ENCODE results near the gene COPE.

The COPE gene

DNA sequence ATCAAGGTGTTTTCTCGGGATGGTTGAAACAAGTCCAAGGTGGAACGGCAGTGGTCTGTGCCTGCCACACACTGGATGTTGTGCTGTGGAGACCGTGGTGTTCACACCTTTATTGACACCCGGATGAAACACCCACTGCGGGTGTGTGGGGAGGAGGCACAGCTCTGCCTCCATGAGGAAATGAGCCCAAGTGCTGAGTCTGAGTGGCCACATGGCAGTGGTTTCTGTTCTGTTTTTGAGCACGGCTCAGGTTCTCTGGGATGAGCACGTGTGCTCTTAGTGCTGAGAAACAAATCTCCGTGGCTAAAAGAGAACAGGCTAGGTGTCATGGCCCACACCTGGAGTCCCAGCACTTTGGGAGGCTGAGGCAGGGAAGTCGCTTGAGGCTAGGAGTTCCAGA lies 58.0 kb downstream of the COPE start:
- in situ Hi-C loops (cut with MboI; ENCODE audit: low pct_unique_long_range_greater_than_20kb, low sequenced_read_pairs, unreplicated experiment): no loop called here
- TF ChIP-seq, protein P1, sequence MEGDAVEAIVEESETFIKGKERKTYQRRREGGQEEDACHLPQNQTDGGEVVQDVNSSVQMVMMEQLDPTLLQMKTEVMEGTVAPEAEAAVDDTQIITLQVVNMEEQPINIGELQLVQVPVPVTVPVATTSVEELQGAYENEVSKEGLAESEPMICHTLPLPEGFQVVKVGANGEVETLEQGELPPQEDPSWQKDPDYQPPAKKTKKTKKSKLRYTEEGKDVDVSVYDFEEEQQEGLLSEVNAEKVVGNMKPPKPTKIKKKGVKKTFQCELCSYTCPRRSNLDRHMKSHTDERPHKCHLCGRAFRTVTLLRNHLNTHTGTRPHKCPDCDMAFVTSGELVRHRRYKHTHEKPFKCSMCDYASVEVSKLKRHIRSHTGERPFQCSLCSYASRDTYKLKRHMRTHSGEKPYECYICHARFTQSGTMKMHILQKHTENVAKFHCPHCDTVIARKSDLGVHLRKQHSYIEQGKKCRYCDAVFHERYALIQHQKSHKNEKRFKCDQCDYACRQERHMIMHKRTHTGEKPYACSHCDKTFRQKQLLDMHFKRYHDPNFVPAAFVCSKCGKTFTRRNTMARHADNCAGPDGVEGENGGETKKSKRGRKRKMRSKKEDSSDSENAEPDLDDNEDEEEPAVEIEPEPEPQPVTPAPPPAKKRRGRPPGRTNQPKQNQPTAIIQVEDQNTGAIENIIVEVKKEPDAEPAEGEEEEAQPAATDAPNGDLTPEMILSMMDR (IDR thresholded peaks at IDR 0.05; ENCODE audit: extremely low read depth, insufficient read depth, missing control alignments): no peak
- DNase-seq (ENCODE audit: low spot score): no peak

DNA sequence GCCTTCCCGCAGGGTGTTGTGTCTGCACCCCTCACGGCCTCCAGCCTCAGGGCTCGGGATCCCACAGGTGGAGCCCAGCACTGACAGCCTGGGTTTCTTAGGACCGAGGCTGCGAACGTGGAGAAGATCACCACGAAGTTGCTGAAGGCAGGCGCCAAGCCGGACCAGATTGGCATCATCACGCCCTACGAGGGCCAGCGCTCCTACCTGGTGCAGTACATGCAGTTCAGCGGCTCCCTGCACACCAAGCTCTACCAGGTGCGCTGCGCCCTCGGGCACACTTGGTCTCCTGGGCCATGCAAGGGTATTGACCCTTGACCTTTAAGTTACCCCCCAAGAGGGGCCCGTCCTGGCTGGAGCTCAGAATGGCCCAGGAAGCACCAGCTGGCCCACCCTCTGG lies 58.5 kb downstream of the COPE start:
- DNase-seq (ENCODE audit: low spot score): no peak
- in situ Hi-C loops (cut with MboI; ENCODE audit: low pct_unique_long_range_greater_than_20kb, low sequenced_read_pairs, unreplicated experiment): no loop called here
- TF ChIP-seq, protein P1 (IDR thresholded peaks at IDR 0.05; ENCODE audit: extremely low read depth, insufficient read depth, missing control alignments): no peak

DNA sequence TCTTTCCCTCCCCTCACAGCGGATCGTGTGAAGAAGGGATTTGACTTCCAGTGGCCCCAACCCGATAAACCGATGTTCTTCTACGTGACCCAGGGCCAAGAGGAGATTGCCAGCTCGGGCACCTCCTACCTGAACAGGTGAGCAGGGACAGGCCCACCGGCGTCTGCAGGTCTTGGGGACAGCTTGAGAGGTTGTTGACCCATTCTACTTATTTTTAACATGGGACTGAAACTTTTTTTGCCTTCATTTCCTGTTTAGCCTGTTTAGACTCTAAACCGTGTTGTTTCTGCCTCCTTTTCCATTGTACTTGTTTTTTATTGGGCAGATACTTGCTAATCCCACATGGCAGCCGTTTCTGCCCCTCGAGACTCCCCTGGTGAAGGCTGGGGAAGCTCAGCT lies 58.9 kb downstream of the COPE start:
- in situ Hi-C loops (cut with MboI; ENCODE audit: low pct_unique_long_range_greater_than_20kb, low sequenced_read_pairs, unreplicated experiment): no loop called here
- no peak for DNase-seq (ENCODE audit: low spot score)
- TF ChIP-seq, protein P1 (IDR thresholded peaks at IDR 0.05; ENCODE audit: extremely low read depth, insufficient read depth, missing control alignments): no peak

DNA sequence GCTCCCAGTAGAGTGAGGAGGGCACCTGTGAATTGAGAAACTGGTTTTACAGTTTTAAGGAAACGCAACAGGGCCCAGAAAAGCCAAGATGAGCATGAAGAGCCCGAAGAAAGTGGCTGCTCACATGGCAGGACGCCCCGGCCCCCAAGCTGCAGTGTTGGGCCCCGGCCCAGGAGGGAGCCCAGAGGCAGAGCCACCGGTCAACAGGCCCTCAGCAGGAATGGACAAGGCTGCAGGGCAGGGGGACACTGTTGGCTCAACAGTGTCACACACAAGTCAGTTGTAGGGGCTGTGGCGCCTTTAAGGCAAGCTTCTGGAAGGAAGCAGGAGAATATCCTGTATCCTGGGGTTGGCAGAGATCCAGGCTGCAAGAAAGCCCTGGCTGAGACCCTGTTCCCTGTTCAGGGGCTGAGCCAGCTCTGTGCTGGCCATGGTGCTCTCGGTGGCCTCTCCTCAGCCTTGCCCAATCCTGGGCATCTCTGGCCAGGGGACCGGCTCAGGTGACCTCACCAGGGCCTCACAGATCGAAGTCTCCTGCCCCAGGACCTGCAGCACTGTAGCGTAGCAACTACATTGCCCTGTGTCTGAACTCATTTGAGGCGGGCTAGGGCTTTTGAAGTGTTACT lies 59.4 kb downstream of the COPE start:
- TF ChIP-seq, protein P1 (IDR thresholded peaks at IDR 0.05; ENCODE audit: extremely low read depth, insufficient read depth, missing control alignments): no peak
- in situ Hi-C loops (cut with MboI; ENCODE audit: low pct_unique_long_range_greater_than_20kb, low sequenced_read_pairs, unreplicated experiment): no loop called here
- no peak for DNase-seq (ENCODE audit: low spot score)

DNA sequence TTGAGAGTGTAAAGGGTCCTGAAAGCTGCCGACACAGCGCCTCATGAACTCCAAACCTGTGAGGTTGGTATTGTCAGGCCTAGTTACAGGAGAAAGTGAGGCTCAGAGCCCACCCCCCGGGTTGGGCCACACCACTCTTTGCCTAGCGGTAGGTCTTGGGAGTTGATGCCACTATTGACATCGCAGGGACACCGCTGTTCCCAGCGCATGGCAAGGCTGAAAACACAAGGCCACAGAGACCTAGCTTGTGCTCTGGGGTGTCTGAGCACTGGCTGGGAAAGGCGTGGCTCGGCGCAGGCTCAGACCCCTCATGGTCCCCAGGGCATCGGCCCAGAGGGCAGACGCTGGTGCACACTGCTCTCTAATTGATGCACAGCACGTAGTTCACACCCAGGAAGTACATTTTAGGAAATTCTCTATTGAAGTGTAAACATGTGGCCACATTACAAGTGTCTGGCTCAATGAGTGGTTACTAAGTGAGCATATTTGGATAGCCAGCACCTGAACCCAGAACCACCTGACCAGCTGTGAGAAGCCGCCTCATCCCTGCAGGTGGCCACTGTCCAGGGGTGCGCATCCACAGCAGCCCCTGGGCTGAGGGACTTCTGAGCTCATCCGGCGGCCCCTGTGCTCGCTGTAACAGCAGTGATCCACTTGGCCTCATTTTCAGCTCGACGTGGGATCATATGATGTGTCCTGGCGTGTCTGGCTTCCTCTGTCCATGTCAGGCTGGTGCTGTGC lies 60.1 kb downstream of the COPE start:
- no peak for DNase-seq (ENCODE audit: low spot score)
- TF ChIP-seq, protein P1 (IDR thresholded peaks at IDR 0.05; ENCODE audit: extremely low read depth, insufficient read depth, missing control alignments): no peak
- in situ Hi-C loops (cut with MboI; ENCODE audit: low pct_unique_long_range_greater_than_20kb, low sequenced_read_pairs, unreplicated experiment): no loop called here

DNA sequence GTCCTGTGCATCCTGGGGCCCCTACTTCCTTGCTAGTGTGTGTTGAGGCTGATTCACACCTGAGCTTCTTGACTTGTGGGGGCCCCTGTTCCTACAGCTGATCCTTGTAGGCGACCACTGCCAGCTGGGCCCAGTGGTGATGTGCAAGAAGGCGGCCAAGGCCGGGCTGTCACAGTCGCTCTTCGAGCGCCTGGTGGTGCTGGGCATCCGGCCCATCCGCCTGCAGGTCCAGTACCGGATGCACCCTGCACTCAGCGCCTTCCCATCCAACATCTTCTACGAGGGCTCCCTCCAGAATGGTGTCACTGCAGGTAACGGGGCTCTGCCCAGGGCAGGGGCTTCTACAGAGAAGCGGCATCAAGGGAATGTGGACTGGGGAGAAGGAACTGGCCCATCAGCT lies 62.0 kb downstream of the COPE start:
- TF ChIP-seq, protein P1 (IDR thresholded peaks at IDR 0.05; ENCODE audit: extremely low read depth, insufficient read depth, missing control alignments): no peak
- in situ Hi-C loops (cut with MboI; ENCODE audit: low pct_unique_long_range_greater_than_20kb, low sequenced_read_pairs, unreplicated experiment): no loop called here
- no peak for DNase-seq (ENCODE audit: low spot score)
